ENCODE results near the gene REM2. TPM values are rescaled to one million over a fixed set of nuclear protein-coding genes. Genes with fewer than 3 reads are reported as not detected.

The REM2 gene
- total RNA-seq, 1 experiment from 2014 or later, result 0.47 TPM

DNA sequence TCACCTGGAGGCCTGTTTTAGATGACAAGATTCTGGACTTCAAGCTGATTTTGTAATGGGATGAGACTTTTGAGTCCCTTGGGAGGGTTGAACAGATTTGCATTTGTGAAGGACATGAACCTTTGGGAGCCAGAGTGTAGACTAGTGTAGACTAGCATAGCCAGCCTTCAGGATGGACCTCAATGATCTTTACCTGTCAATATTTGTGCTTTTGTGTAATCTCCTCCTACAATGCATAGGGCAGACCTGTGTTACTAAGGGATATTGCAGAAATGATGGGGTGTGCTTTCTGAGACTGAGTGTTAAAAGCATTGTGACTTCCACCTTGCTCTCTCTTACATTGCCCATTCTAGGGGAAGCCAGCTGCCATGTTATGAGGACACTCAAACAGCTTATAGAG, 21.4 kb upstream of the REM2 start:
- no peaks in the 10 kb centered on the region for H3K27me3 ChIP-seq (ENCODE audit: insufficient read depth, low read length)
- intact Hi-C loops (cut with micrococcal nuclease), result no loop called here
- POLR2A ChIA-PET, result interaction anchor here (1.3 kb wide), 1 partner anchor 10 kb away, joined by 3 read pairs; the partner anchor contains the start of gene LRP10
- H3K9me3 ChIP-seq (ENCODE audit: control insufficient read depth in 1 of 2, insufficient read depth in 1 of 2, low read depth in 1 of 2, low read length in 2 of 2), result no peaks in the 10 kb centered on the region
- H3K9me2 ChIP-seq (ENCODE audit: insufficient read depth), result no peaks in the 10 kb centered on the region
- no peak overlapping the region for H3K27ac ChIP-seq (ENCODE audit: low read depth, low read length)
- no peak overlapping the region for H3K4me2 ChIP-seq (ENCODE audit: low read length)
- no peak overlapping the region for H3K4me3 ChIP-seq (replicated peaks in 1 of 2; ENCODE audit: low read depth in 1 of 2, low read length in 2 of 2)
- H3K36me3 ChIP-seq (ENCODE audit: control insufficient read depth in 1 of 2, insufficient read depth in 2 of 2, low read length in 2 of 2), result no peaks in the 10 kb centered on the region
- TF ChIP-seq REST (IDR thresholded peaks at IDR 0.05; ENCODE audit: low read depth), result no peak
- TF ChIP-seq SIN3A (IDR thresholded peaks at IDR 0.05; ENCODE audit: low read depth), result no peak
- TF ChIP-seq ZFX (IDR thresholded peaks at IDR 0.05), result no peak
- no peak for TF ChIP-seq EZH2phosphoT487 (IDR thresholded peaks at IDR 0.05; ENCODE audit: borderline replicate concordance)
- TF ChIP-seq YY1 (IDR thresholded peaks at IDR 0.05; ENCODE audit: extremely low read depth, insufficient replicate concordance, low read depth, low read length), result no peak
- no peak for TF ChIP-seq RAD21 (IDR thresholded peaks at IDR 0.05; ENCODE audit: low read depth)
- no peak for TF ChIP-seq TCF7L2 (IDR thresholded peaks at IDR 0.05; ENCODE audit: borderline replicate concordance, extremely low read depth, insufficient read depth, insufficient read length)
- CTCF ChIA-PET, result interaction anchor here (2.2 kb wide), 1 partner anchor 10 kb away, joined by 10 read pairs; the partner anchor contains the start of gene LRP10
- no peak overlapping the region for H2AFZ ChIP-seq (ENCODE audit: low read depth, low read length, poor library complexity, severe bottlenecking)
- no peak for ATAC-seq
- H4K20me1 ChIP-seq (ENCODE audit: insufficient read depth), result no peaks in the 10 kb centered on the region
- no TSS peak for BruUV-seq (replicated peaks)
- H3K9ac ChIP-seq (ENCODE audit: low read length), result no peak overlapping the region
- H3K4me1 ChIP-seq (ENCODE audit: control insufficient read depth in 1 of 2, insufficient read depth in 2 of 2, low read length in 2 of 2), result no peaks in the 10 kb centered on the region
- H3K79me2 ChIP-seq (ENCODE audit: insufficient read depth, low read length), result no peaks in the 10 kb centered on the region
- DNase-seq (ENCODE audit: low read depth, low spot score), result no peak
- RAD21 ChIA-PET (ENCODE audit: low non-redundant PET in 1 of 2, low total read pairs in 2 of 2, uncharacterized antibody in 2 of 2, unreplicated experiment in 2 of 2), result no interaction called here

Measured in HCT116 (cell line).